K562 (cell line): Measurements from ENCODE around the gene DIPK1A. TPM values are rescaled to one million over a fixed set of nuclear protein-coding genes. Genes with fewer than 3 reads are reported as not detected.

Experiments
- CBX8 ChIP-seq: fragments of 200-600 bp; sonication (generic); IDR thresholded peaks from 2 replicates; pipeline ENCODE4 v1.6.1; 2012; ENCODE audit warnings: borderline replicate concordance, mixed run types, low read depth, mild to moderate bottlenecking, moderate library complexity, mixed read lengths, low read length, control low read depth, inconsistent platforms; ENCODE audit not compliant: poor library complexity, severe bottlenecking; ENCODE audit errors: extremely low read depth
- CHD1 ChIP-seq: fragments of 200-600 bp; sonication (generic); IDR thresholded peaks from one replicate; pipeline ENCODE4 v1.6.1; 2012; ENCODE audit warnings: mild to moderate bottlenecking, moderate library complexity, low read length, inconsistent platforms
- CHD2 ChIP-seq: IDR thresholded peaks from 2 replicates; pipeline ENCODE4 v1.6.1; 2011; ENCODE audit warnings: low read depth, low read length
- GATAD2B ChIP-seq: fragments of 450-650 bp; IDR thresholded peaks from 2 replicates; pipeline ENCODE4 v1.6.1; 2017; ENCODE audit warnings: mild to moderate bottlenecking, borderline replicate concordance
- KLF10 ChIP-seq: fragments of 250-450 bp; sonication (Bioruptor Pico); IDR thresholded peaks from 2 replicates; pipeline ENCODE4 v1.6.1; 2021; ENCODE audit warnings: matching md5 sums
- NFE2L1 ChIP-seq: fragments of 450-650 bp; IDR thresholded peaks from 2 replicates; pipeline ENCODE4 v1.6.1; 2016; ENCODE audit warnings: missing genetic modification characterization, low read depth, mild to moderate bottlenecking, missing compliant biosample characterization, moderate library complexity, borderline replicate concordance
- RBM15 ChIP-seq: fragments of 200-400 bp; formaldehyde crosslinking; IDR thresholded peaks from 2 replicates; pipeline ENCODE4 v1.6.1; 2018; ENCODE audit warnings: mild to moderate bottlenecking, low read length, moderate library complexity; ENCODE audit not compliant: insufficient read depth
- RFX5 ChIP-seq: IDR thresholded peaks from 2 replicates; pipeline ENCODE4 v1.6.1; 2011; ENCODE audit warnings: low read depth, mild to moderate bottlenecking, improper control_type of control experiment, low read length
- SRSF9 ChIP-seq: fragments of 200-400 bp; formaldehyde crosslinking; IDR thresholded peaks from 2 replicates; pipeline ENCODE4 v1.6.1; 2017; ENCODE audit warnings: low read depth, low read length, borderline replicate concordance
- TEAD1 ChIP-seq, 2 experiments: fragments of 450-650 bp in 1 of 2; sonication (generic) in 1 of 2; formaldehyde crosslinking; IDR thresholded peaks; 2 replicates each; pipeline versions ENCODE4 v1.4.0 to v1.8.0; 2020 to 2022; ENCODE audit warnings: mild to moderate bottlenecking in 2 of 2, missing genetic modification reagents in 1 of 2
- ZBTB40 ChIP-seq, 2 experiments: fragments of 450-650 bp in 1 of 2; sonication (generic) in 1 of 2; formaldehyde crosslinking in 1 of 2; IDR thresholded peaks; 2 replicates each; pipeline versions ENCODE4 v1.7.1 to v1.9.0; 2016 to 2022; ENCODE audit warnings: inconsistent platforms in 1 of 2, mild to moderate bottlenecking in 1 of 2, missing genetic modification reagents in 1 of 2
- ZC3H11A ChIP-seq: IDR thresholded peaks from 2 replicates; pipeline ENCODE4 v1.6.1; 2012; ENCODE audit warnings: low read depth, low read length, improper control_type of control experiment
- ZFPM2 ChIP-seq: fragments of 250-450 bp; sonication (Bioruptor Pico); IDR thresholded peaks from 2 replicates; pipeline ENCODE4 v1.5.1; 2022; ENCODE audit warnings: mild to moderate bottlenecking
- ZNF444 ChIP-seq: fragments of 250-450 bp; sonication (Bioruptor Pico); IDR thresholded peaks from 2 replicates; pipeline ENCODE4 v1.4.0; 2020; ENCODE audit warnings: mild to moderate bottlenecking, moderate library complexity
- polyA plus RNA-seq, 8 experiments: library from polyadenylated mRNA; depleted of rRNA in 4 of 8; stranded (reverse) in 5 of 8; unstranded in 3 of 8; fragments of >200 nt; fragmentation: Nextera tagmentation in 2 of 8; fragmentation: Illumina TruSeq in 1 of 8; extraction: Ambion mirVana in 2 of 8; extraction: Trizol in 1 of 8; gene quantifications; 2 replicates each; pipeline versions ENCODE4 v1.2.1 to v1.2.3, GENCODE V29; 2011 to 2014; ENCODE audit warnings: inconsistent platforms in 1 of 8, missing spikeins in 1 of 8
- total RNA-seq, 7 experiments: library from RNA; depleted of rRNA in 6 of 7; stranded (reverse); fragments of >200 nt in 6 of 7; fragmentation: Illumina TruSeq in 2 of 7; extraction: Trizol in 2 of 7; gene quantifications; 2 replicates each; pipeline versions ENCODE4 v1.2.1 to v1.2.3, GENCODE V29; 2011 to 2021; ENCODE audit warnings: low replicate concordance in 1 of 7

DIPK1A gene
- total and polyA plus RNA-seq, 9 of the 15 experiments (the other 6 are each of a cell fraction or from before 2014, with no cell fraction given) = 0.54 to 2.5 (median 1.3) TPM

- TF ChIP-seq ZBTB40 (IDR thresholded peaks at IDR 0.05) = no peak
- no peak for TF ChIP-seq ZBTB40 (CRISPR knock-in tag; IDR thresholded peaks at IDR 0.05)
- TF ChIP-seq RBM15 = no peak
- no peak for TF ChIP-seq CBX8
- TF ChIP-seq NFE2L1 = no peak
- no peak for TF ChIP-seq RFX5
- no peak for TF ChIP-seq ZC3H11A
- no peak for TF ChIP-seq ZFPM2 (CRISPR knock-in tag)
- no peak for TF ChIP-seq CHD2
- TF ChIP-seq CHD1 = no peak
- no peak for TF ChIP-seq SRSF9
- no peak for TF ChIP-seq TEAD1 (CRISPR knock-in tag; IDR thresholded peaks at IDR 0.05)
- TF ChIP-seq ZNF444 = no peak
- no peak for TF ChIP-seq KLF10 (CRISPR knock-in tag)
- TF ChIP-seq GATAD2B = no peak
Measured at GRCh38 chr1:92877792-92878191, 83.5 kb downstream of the DIPK1A start (continued).
